Stimulated activated CD8-positive, alpha-beta memory T cell treated with anti-CD3 and anti-CD28 coated beads, Interleukin-12 subunit alpha, Interleukin-12 subunit beta, amount 100 ng/mL, for 4 hours (primary cell): ENCODE results near the gene EIF2B2.
"Not testable (repeated sequence)": the region's sequence is repeated elsewhere in the genome, so short reads cannot be mapped to it uniquely, and the experiment has no call there.

Experiments used
- DNase-seq: peaks from one replicate; pipeline ENCODE4 v3.0.0-alpha.2; 2020; ENCODE audit warnings: low read depth

EIF2B2 gene

GRCh38 chr14:74995781-74996180, 6.9 kb upstream of the EIF2B2 start:
- not testable (repeated sequence) for DNase-seq

GRCh38 chr14:75001261-75001660, 1.5 kb upstream of the EIF2B2 start:
- no peak for DNase-seq

- DNase-seq: no peak
Observed at GRCh38 chr14:75001899-75002298, 822 bp upstream of the EIF2B2 start.

GRCh38 chr14:75003250-75004027, 718 bp downstream of the EIF2B2 start:
- DNase-seq: no peak

GRCh38 chr14:75005357-75005756, 2.6 kb downstream of the EIF2B2 start:
- no peak for DNase-seq

- DNase-seq: no peak
Observed at GRCh38 chr14:75009176-75009575, 6.5 kb downstream of the EIF2B2 start.

GRCh38 chr14:75010472-75011093, 7.9 kb downstream of the EIF2B2 start:
- no peak for DNase-seq

GRCh38 chr14:75011356-75011994, 8.8 kb downstream of the EIF2B2 start:
- no peak for DNase-seq

GRCh38 chr14:75013290-75013689, 10.6 kb downstream of the EIF2B2 start:
- DNase-seq: no peak

GRCh38 chr14:75015496-75015895, 12.8 kb downstream of the EIF2B2 start:
- no peak for DNase-seq

GRCh38 chr14:75016815-75017214, 14.1 kb downstream of the EIF2B2 start:
- DNase-seq: no peak

- DNase-seq: no peak
Observed at GRCh38 chr14:75018694-75019093, 16.0 kb downstream of the EIF2B2 start.

- DNase-seq: no peak
Observed at GRCh38 chr14:75022655-75023054, 19.9 kb downstream of the EIF2B2 start.

GRCh38 chr14:75023108-75023507, 20.4 kb downstream of the EIF2B2 start:
- no peak for DNase-seq

GRCh38 chr14:75025082-75025481, 22.4 kb downstream of the EIF2B2 start:
- DNase-seq: no peak

- no peak for DNase-seq
Observed at GRCh38 chr14:75025876-75026275, 23.2 kb downstream of the EIF2B2 start.

- DNase-seq: no peak
Observed at GRCh38 chr14:75030147-75030546, 27.4 kb downstream of the EIF2B2 start.

GRCh38 chr14:75032939-75033338, 30.2 kb downstream of the EIF2B2 start:
- no peak for DNase-seq

- no peak for DNase-seq
Observed at GRCh38 chr14:75040507-75040906, 37.8 kb downstream of the EIF2B2 start.

- DNase-seq: no peak
Observed at GRCh38 chr14:75040959-75041358, 38.2 kb downstream of the EIF2B2 start.

- DNase-seq: no peak
Observed at GRCh38 chr14:75041613-75042012, 38.9 kb downstream of the EIF2B2 start.

- no peak for DNase-seq
Observed at GRCh38 chr14:75042035-75042434, 39.3 kb downstream of the EIF2B2 start.

- no peak for DNase-seq
Observed at GRCh38 chr14:75044322-75044721, 41.6 kb downstream of the EIF2B2 start.
